Chondrocyte (in vitro differentiated cells): ENCODE results near the gene RPL21. TPM values are rescaled to one million over a fixed set of nuclear protein-coding genes. Genes with fewer than 3 reads are reported as not detected.
"Not testable (repeated sequence)": the region's sequence is repeated elsewhere in the genome, so short reads cannot be mapped to it uniquely, and the experiment has no call there.

Source experiments
- DNase-seq: peaks from one replicate; pipeline ENCODE4 v3.0.0; 2021; ENCODE audit warnings: mixed read lengths, low spot score
- H3K27ac Mint-ChIP-seq: one replicate; pipeline ENCODE4 v1.8.0; 2021; ENCODE audit warnings: mild to moderate bottlenecking, moderate library complexity, mixed read lengths; ENCODE audit not compliant: unreplicated experiment
- H3K27me3 Mint-ChIP-seq: 2 replicates; pipeline ENCODE4 v1.8.0; 2021; ENCODE audit warnings: low read depth, mixed read lengths
- H3K36me3 Mint-ChIP-seq: 2 replicates; pipeline ENCODE4 v1.8.0; 2021; ENCODE audit warnings: low read depth, mixed read lengths
- H3K4me1 Mint-ChIP-seq: 2 replicates; pipeline ENCODE4 v1.8.0; 2021; ENCODE audit warnings: low read depth, mild to moderate bottlenecking, mixed read lengths
- H3K4me3 Mint-ChIP-seq: one replicate; pipeline ENCODE4 v1.8.0; 2021; ENCODE audit warnings: mild to moderate bottlenecking, moderate library complexity, mixed read lengths; ENCODE audit not compliant: unreplicated experiment
- H3K9me3 Mint-ChIP-seq: 2 replicates; pipeline ENCODE4 v1.8.0; 2021; ENCODE audit warnings: low read depth, mixed read lengths
- total RNA-seq: library from RNA; stranded (reverse); gene quantifications from 3 replicates; pipeline ENCODE4 v1.2.1, GENCODE V29; 2021
- TF ChIP-seq, protein P1 (sequence below): fragments of 200-600 bp; sonication (generic); IDR thresholded peaks from 2 replicates; pipeline ENCODE4 v1.5.0; 2021; ENCODE audit warnings: antibody characterized with exemption, mild to moderate bottlenecking, moderate library complexity

RPL21 gene
- total RNA-seq, 1 donor from 2014 or later = 459 TPM

DNA sequence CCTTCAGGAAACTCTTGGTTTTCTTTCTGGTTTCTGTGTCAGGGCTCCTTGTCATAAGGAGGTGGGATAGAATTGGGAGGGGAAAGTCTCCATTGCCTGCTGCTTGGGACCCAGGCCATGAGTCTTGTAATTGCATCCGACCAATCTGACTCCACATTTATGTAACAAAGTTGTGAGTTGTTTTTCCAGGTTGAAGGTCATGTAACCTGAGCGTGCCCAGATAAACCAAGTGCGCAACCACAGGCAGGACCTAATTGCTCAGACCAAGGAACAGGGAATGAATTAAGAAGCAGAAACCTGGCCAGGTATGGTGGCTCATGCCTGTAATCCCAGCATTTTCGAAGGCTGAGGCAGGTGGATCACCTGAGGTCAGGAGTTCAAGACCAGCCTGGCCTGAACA lies 37.0 kb downstream of the RPL21 start:
- H3K36me3 Mint-ChIP-seq = peaks cover 1% of the 10 kb centered on the region
- no peak for DNase-seq
- H3K4me1 Mint-ChIP-seq = peaks cover 12% of the 10 kb centered on the region
- H3K4me3 Mint-ChIP-seq = no peak overlapping the region
- H3K9me3 Mint-ChIP-seq = peaks cover 4% of the 10 kb centered on the region
- no peak overlapping the region for H3K27ac Mint-ChIP-seq
- TF ChIP-seq, protein P1, sequence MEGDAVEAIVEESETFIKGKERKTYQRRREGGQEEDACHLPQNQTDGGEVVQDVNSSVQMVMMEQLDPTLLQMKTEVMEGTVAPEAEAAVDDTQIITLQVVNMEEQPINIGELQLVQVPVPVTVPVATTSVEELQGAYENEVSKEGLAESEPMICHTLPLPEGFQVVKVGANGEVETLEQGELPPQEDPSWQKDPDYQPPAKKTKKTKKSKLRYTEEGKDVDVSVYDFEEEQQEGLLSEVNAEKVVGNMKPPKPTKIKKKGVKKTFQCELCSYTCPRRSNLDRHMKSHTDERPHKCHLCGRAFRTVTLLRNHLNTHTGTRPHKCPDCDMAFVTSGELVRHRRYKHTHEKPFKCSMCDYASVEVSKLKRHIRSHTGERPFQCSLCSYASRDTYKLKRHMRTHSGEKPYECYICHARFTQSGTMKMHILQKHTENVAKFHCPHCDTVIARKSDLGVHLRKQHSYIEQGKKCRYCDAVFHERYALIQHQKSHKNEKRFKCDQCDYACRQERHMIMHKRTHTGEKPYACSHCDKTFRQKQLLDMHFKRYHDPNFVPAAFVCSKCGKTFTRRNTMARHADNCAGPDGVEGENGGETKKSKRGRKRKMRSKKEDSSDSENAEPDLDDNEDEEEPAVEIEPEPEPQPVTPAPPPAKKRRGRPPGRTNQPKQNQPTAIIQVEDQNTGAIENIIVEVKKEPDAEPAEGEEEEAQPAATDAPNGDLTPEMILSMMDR = no peak
- peaks cover 9% of the 10 kb centered on the region for H3K27me3 Mint-ChIP-seq

GRCh38 chr13:27289011-27289665 lies 37.8 kb downstream of the RPL21 start:
- H3K4me1 Mint-ChIP-seq = peaks cover 12% of the 10 kb centered on the region
- no peak for DNase-seq
- TF ChIP-seq, protein P1 = no peak
- H3K36me3 Mint-ChIP-seq = peaks cover 1% of the 10 kb centered on the region
- H3K27me3 Mint-ChIP-seq = peaks cover 16% of the 10 kb centered on the region
- H3K4me3 Mint-ChIP-seq = no peak overlapping the region
- no peak overlapping the region for H3K27ac Mint-ChIP-seq
- H3K9me3 Mint-ChIP-seq = peaks cover 6% of the 10 kb centered on the region

- no peak overlapping the region for H3K4me3 Mint-ChIP-seq
- H3K36me3 Mint-ChIP-seq = peaks cover 1% of the 10 kb centered on the region
- H3K4me1 Mint-ChIP-seq = peaks cover 12% of the 10 kb centered on the region
- peaks cover 6% of the 10 kb centered on the region for H3K9me3 Mint-ChIP-seq
- peaks cover 32% of the 10 kb centered on the region for H3K27me3 Mint-ChIP-seq
- no peak overlapping the region for H3K27ac Mint-ChIP-seq
- no peak for DNase-seq
- TF ChIP-seq, protein P1 = no peak
Measured at GRCh38 chr13:27290715-27291114, 39.4 kb downstream of the RPL21 start.

GRCh38 chr13:27291967-27292366 lies 40.6 kb downstream of the RPL21 start:
- H3K27me3 Mint-ChIP-seq = peaks cover 36% of the 10 kb centered on the region
- DNase-seq, H3K4me3 Mint-ChIP-seq, H3K9me3 Mint-ChIP-seq, H3K36me3 Mint-ChIP-seq, H3K27ac Mint-ChIP-seq: not testable (repeated sequence)
- H3K4me1 Mint-ChIP-seq = peaks cover 12% of the 10 kb centered on the region

DNA sequence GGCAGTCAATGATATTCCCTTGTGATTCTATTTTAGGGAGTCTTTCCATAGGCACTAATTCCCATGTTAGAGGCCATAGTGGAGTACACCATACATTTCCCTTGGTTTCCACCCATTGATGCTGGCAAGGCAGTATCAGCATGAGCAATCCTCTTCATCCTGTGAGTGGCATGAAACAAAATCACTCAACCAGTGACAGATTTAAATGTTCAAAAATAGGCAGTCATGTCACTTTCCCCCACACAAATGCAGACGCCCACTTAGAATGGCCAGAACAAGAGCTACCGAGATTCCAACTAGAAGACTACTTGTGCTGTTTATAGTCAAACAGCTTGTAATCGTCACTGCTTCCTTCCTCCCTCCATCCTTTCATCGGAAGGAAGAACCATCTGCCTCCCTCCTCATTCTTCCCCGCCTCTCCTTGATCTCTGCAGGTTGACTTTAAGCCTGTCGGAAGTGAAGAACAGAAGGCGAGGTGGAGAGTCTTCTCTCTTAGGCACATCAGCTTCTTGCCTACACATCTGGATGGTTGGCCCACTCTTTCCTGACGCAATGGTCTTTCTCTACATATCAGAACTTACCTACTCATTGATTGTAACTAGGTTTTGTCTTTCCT lies 41.8 kb downstream of the RPL21 start:
- H3K36me3 Mint-ChIP-seq = peaks cover 3% of the 10 kb centered on the region
- TF ChIP-seq, protein P1 = no peak
- H3K4me3 Mint-ChIP-seq = no peak overlapping the region
- peaks cover 6% of the 10 kb centered on the region for H3K9me3 Mint-ChIP-seq
- H3K4me1 Mint-ChIP-seq = peaks cover 12% of the 10 kb centered on the region
- H3K27me3 Mint-ChIP-seq = peaks cover 47% of the 10 kb centered on the region
- no peak overlapping the region for H3K27ac Mint-ChIP-seq
- no peak for DNase-seq
